HepG2 (cell line): ENCODE measurements around the gene ZDHHC19. TPM values are rescaled to one million over a fixed set of nuclear protein-coding genes. Genes with fewer than 3 reads are reported as not detected.
A peak's percentile ranks its signal among the peaks of the same experiment; 100 is the strongest.

Experiments
- CTCF ChIP-seq: sonication (generic); formaldehyde crosslinking; IDR thresholded peaks from 2 replicates; pipeline ENCODE4 v1.5.0; 2020; ENCODE audit warnings: mild to moderate bottlenecking, missing genetic modification reagents, moderate library complexity
- ESRRA ChIP-seq: sonication (generic); formaldehyde crosslinking; IDR thresholded peaks from 2 replicates; pipeline ENCODE4 v1.5.1; 2020; ENCODE audit warnings: mild to moderate bottlenecking, low read depth, missing genetic modification reagents
- ETV5 ChIP-seq: IDR thresholded peaks from 2 replicates; pipeline ENCODE4 v1.6.1; 2018; ENCODE audit warnings: missing biosample characterization, missing genetic modification reagents, inconsistent platforms, borderline replicate concordance
- MTERF4 ChIP-seq: sonication (generic); formaldehyde crosslinking; IDR thresholded peaks from 2 replicates; pipeline ENCODE4 v1.8.0; 2023; ENCODE audit warnings: mild to moderate bottlenecking, missing genetic modification reagents
- ONECUT2 ChIP-seq: sonication (generic); formaldehyde crosslinking; IDR thresholded peaks from 2 replicates; pipeline ENCODE4 v1.4.0; 2020; ENCODE audit warnings: missing genetic modification reagents
- PRDM4 ChIP-seq: sonication (generic); formaldehyde crosslinking; IDR thresholded peaks from 2 replicates; pipeline ENCODE4 v1.9.0; 2021; ENCODE audit warnings: missing genetic modification reagents, borderline replicate concordance
- SAP130 ChIP-seq: IDR thresholded peaks from 2 replicates; pipeline ENCODE4 v1.6.1; 2016; ENCODE audit warnings: low read depth
- SNAPC5 ChIP-seq: sonication (generic); formaldehyde crosslinking; IDR thresholded peaks from 2 replicates; pipeline ENCODE4 v1.8.1; 2023; ENCODE audit warnings: mild to moderate bottlenecking, missing genetic modification reagents, borderline replicate concordance
- SRF ChIP-seq: IDR thresholded peaks from 2 replicates; pipeline ENCODE4 v1.6.1; 2011; ENCODE audit warnings: mild to moderate bottlenecking, low read depth, low read length, moderate library complexity
- ZBTB38 ChIP-seq: sonication (generic); formaldehyde crosslinking; IDR thresholded peaks from 2 replicates; pipeline ENCODE4 v1.5.1; 2020; ENCODE audit warnings: mild to moderate bottlenecking, missing genetic modification reagents
- ZEB1 ChIP-seq: IDR thresholded peaks from 2 replicates; pipeline ENCODE4 v1.6.1; 2012; ENCODE audit warnings: mild to moderate bottlenecking, low read depth, inconsistent platforms; ENCODE audit not compliant: insufficient replicate concordance
- ZFX ChIP-seq: sonication (generic); formaldehyde crosslinking; IDR thresholded peaks from 2 replicates; pipeline ENCODE4 v1.4.0; 2020; ENCODE audit warnings: mild to moderate bottlenecking, low read depth, missing genetic modification reagents, moderate library complexity
- ZKSCAN1 ChIP-seq: fragments of 150-350 bp; IDR thresholded peaks from 2 replicates; pipeline ENCODE4 v1.6.1; 2014; ENCODE audit warnings: low read length
- ZNF605 ChIP-seq: sonication (generic); formaldehyde crosslinking; IDR thresholded peaks from 2 replicates; pipeline ENCODE4 v1.8.0; 2022; ENCODE audit warnings: mild to moderate bottlenecking, missing genetic modification reagents
- ZNF629 ChIP-seq: sonication (generic); formaldehyde crosslinking; conservative IDR thresholded peaks from 2 replicates; pipeline ENCODE4 v1.5.0; 2020; ENCODE audit warnings: missing genetic modification reagents
- ZNF75D ChIP-seq: sonication (generic); formaldehyde crosslinking; IDR thresholded peaks from 2 replicates; pipeline ENCODE4 v1.8.1; 2023; ENCODE audit warnings: missing genetic modification reagents, mild to moderate bottlenecking, borderline replicate concordance
- ZNF879 ChIP-seq: sonication (generic); formaldehyde crosslinking; IDR thresholded peaks from 2 replicates; pipeline ENCODE4 v1.8.1; 2023; ENCODE audit warnings: missing genetic modification reagents
- ZXDC ChIP-seq: sonication (generic); formaldehyde crosslinking; IDR thresholded peaks from 2 replicates; pipeline ENCODE4 v1.5.0; 2020; ENCODE audit warnings: mild to moderate bottlenecking, missing genetic modification reagents
- polyA plus RNA-seq, 8 experiments: library from polyadenylated mRNA; depleted of rRNA in 3 of 8; stranded (reverse) in 7 of 8; unstranded in 1 of 8; fragments of >200 nt; fragmentation: Illumina TruSeq in 4 of 8; extraction: Trizol in 4 of 8; gene quantifications; 2 replicates each; pipeline versions ENCODE4 v1.2.1 to v1.2.3, GENCODE V29; 2011 to 2016; ENCODE audit warnings: low read depth in 4 of 8, missing spikeins in 1 of 8, mixed read lengths in 1 of 8; ENCODE audit not compliant: insufficient read depth in 1 of 8
- total RNA-seq, 5 experiments: library from RNA; depleted of rRNA; stranded (reverse); fragments of >200 nt; fragmentation: Illumina TruSeq; extraction: Trizol; gene quantifications; 2 replicates each; pipeline ENCODE4 v1.2.3, GENCODE V29; 2016; ENCODE audit warnings: low read depth in 1 of 5
- TF ChIP-seq, protein P1 (sequence below): sonication (generic); formaldehyde crosslinking; IDR thresholded peaks from 2 replicates; pipeline ENCODE4 v1.5.0; 2020; ENCODE audit warnings: missing genetic modification reagents, mild to moderate bottlenecking, borderline replicate concordance
- TF ChIP-seq, protein P2 (sequence below): IDR thresholded peaks from 2 replicates; pipeline ENCODE4 v1.6.1; 2012; ENCODE audit warnings: inconsistent platforms

Gene ZDHHC19
- total and polyA plus RNA-seq, 2 of the 13 experiments (the other 11 are each of a cell fraction or from before 2014, with no cell fraction given): 0.22 to 0.53 TPM

DNA sequence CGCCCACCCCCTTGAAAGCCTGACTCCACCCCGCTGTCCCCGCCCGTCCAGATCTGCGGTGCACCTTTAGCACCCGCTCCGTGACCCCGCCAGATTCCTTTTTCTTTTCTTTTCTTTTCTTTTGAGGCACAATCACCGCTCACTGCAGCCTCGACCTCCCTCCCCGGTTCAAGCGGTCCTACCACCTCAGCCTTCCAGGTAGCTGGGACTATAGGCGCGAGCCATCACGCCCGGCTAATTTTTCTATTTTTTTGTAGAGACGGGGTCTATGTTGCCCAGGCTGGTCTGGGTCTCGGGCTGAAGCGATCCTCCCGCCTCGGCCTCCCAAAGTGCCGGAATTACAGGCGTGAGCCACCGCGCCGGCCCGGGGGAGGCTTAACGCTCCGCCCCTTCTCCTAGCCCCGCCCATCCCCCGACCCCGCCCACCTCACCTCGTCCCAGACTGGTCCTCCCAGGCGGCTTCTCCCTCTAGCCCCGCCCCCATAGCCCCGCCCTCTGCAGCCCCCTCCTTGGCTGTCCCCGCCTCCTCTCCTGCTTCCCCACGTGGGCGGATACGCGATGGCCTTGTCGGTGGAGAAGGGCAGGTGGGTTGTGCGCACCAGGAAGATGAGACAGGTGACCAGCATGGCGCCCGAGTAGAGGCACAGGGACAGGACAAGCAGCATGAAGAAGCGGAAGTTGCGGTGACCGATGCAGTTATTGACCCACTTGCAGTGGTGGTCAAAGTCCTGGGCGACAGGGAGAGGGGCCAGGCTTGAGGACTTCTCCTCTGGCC lies 3.2 kb downstream of the ZDHHC19 start (continued):
- TF ChIP-seq PRDM4 (no peak), ZNF75D (CRISPR knock-in tag) (no peak), ZNF629 (CRISPR knock-in tag) (peak; percentile 39), ZFX (CRISPR knock-in tag) (0 out of 2 replicates have a peak, but pooled peaks have one; percentile 9), ZKSCAN1 (no peak), ZEB1 (no peak), ESRRA (no peak), ZBTB38 (CRISPR knock-in tag) (peak; percentile 95), SNAPC5 (CRISPR knock-in tag) (no peak), MTERF4 (CRISPR knock-in tag) (no peak), CTCF (no peak), ZNF605 (no peak), SRF (no peak), ZNF879 (CRISPR knock-in tag) (no peak), ZXDC (CRISPR knock-in tag) (no peak), SAP130 (CRISPR knock-in tag) (no peak; the same call in 1 of the 2 replicates), ONECUT2 (CRISPR knock-in tag) (0 out of 2 replicates have a peak, but pooled peaks have one; percentile 28), ETV5 (CRISPR knock-in tag) (peak; percentile 46; the same call in 1 of the 2 replicates)
- TF ChIP-seq, protein P1, sequence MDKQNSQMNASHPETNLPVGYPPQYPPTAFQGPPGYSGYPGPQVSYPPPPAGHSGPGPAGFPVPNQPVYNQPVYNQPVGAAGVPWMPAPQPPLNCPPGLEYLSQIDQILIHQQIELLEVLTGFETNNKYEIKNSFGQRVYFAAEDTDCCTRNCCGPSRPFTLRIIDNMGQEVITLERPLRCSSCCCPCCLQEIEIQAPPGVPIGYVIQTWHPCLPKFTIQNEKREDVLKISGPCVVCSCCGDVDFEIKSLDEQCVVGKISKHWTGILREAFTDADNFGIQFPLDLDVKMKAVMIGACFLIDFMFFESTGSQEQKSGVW (CRISPR knock-in tag): no peak
- TF ChIP-seq, protein P2, sequence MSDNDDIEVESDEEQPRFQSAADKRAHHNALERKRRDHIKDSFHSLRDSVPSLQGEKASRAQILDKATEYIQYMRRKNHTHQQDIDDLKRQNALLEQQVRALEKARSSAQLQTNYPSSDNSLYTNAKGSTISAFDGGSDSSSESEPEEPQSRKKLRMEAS: peak; percentile 31; the same call in 1 of the 2 replicates
